LNCaP clone FGC (cell line): ENCODE results near the gene SSH3.
A peak's percentile ranks its signal among the peaks of the same experiment; 100 is the strongest.
"Not testable (repeated sequence)": the region's sequence is repeated elsewhere in the genome, so short reads cannot be mapped to it uniquely, and the experiment has no call there.

ENCODE experiments used
- DNase-seq: peaks from one replicate; pipeline ENCODE4 v3.0.0-alpha.2; 2011; ENCODE audit warnings: low read depth
- H3K4me3 ChIP-seq: 2 replicates; pipeline ENCODE4 v1.5.1; 2011; ENCODE audit warnings: mild to moderate bottlenecking, low read depth, low read length, control low read depth
- TF ChIP-seq, protein P1 (sequence below): IDR thresholded peaks from 2 replicates; pipeline ENCODE4 v1.5.1; 2012; ENCODE audit warnings: mild to moderate bottlenecking; ENCODE audit not compliant: control insufficient read depth, insufficient read depth; ENCODE audit errors: extremely low read depth

The SSH3 gene

DNA sequence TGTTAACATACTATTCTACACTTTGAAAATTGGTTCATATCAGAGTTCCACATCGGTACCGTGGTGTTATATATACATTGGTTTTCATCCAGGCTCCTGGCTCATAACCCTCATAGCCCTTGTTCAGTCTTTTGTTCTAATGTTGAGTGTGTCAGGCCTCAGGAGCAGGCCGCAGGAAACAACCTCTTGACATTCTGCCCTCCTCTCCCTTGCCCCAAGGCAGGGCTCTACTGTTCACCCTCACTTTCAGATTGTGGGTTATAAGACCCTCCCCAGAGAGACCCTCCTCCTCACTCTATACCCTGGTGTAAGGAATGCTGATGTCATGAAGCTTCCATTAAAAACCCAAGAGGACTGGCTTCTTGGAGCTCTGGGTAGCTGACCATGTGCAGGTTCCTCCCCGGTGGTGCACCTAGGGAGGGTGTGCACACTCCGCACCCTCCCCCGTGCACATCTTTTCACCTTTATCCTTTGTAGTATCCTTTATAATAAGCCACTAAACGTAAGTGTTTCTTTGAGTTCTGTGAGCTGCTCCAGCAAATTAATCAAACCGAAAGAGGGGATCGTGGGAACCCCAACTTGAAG, 12.1 kb downstream of the SSH3 start:
- no peak for DNase-seq
- TF ChIP-seq, protein P1, sequence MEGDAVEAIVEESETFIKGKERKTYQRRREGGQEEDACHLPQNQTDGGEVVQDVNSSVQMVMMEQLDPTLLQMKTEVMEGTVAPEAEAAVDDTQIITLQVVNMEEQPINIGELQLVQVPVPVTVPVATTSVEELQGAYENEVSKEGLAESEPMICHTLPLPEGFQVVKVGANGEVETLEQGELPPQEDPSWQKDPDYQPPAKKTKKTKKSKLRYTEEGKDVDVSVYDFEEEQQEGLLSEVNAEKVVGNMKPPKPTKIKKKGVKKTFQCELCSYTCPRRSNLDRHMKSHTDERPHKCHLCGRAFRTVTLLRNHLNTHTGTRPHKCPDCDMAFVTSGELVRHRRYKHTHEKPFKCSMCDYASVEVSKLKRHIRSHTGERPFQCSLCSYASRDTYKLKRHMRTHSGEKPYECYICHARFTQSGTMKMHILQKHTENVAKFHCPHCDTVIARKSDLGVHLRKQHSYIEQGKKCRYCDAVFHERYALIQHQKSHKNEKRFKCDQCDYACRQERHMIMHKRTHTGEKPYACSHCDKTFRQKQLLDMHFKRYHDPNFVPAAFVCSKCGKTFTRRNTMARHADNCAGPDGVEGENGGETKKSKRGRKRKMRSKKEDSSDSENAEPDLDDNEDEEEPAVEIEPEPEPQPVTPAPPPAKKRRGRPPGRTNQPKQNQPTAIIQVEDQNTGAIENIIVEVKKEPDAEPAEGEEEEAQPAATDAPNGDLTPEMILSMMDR, result no peak
- H3K4me3 ChIP-seq, result no peak overlapping the region

DNA sequence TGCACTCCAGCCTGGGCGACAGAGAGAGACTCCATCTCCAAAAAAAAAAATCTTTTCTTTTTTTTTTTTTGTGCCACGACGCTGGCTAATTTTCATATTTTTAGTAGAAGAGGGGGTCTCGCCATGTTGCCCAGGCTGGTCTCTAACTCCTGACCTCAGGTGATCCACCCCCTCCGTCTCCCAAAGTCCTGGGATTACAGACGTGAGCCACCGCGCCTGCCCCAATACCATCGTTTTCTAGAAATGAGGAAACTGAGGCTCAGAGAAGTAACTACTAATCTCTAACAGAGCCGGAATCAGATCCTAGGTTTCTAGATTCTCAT, 13.5 kb downstream of the SSH3 start:
- H3K4me3 ChIP-seq, result peak overlapping the region; percentile 91
- TF ChIP-seq, protein P1, result no peak
- no peak for DNase-seq

DNA sequence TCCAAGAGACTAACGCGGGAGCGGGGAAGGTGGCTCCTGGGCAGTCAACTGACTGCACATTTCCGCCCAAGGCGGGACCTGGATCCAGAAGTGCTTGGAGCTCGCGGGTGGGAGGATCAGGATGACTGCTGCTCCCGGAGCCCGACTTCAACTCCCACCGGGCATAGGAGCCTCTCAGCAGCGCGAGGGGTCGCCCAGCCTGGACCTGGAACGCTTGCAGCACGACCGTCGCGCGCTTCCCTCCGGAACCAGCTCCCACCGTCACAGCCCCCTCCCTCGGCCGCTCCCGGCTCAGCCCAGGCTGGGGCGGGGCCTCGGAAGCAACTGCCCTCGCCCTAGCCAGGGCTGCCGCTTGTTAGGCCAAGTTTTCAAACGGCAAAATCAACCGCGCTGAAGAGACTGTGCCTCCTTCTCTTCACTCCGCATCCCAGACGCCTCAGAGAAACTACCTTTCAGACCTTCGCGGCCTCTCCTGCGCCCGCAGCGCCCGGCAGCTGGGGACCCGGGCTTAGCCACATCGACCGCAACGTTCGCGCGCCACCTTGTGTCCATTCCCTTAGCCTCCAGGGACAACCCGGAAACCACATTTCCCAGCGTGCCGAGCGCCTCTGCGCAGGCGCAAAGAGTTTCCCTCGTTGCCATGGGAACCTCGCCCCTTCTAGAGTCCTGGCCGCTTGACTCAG, 14.0 kb downstream of the SSH3 start:
- TF ChIP-seq, protein P1, result peak; percentile 96
- H3K4me3 ChIP-seq, result peak overlapping the region; percentile 91

DNA sequence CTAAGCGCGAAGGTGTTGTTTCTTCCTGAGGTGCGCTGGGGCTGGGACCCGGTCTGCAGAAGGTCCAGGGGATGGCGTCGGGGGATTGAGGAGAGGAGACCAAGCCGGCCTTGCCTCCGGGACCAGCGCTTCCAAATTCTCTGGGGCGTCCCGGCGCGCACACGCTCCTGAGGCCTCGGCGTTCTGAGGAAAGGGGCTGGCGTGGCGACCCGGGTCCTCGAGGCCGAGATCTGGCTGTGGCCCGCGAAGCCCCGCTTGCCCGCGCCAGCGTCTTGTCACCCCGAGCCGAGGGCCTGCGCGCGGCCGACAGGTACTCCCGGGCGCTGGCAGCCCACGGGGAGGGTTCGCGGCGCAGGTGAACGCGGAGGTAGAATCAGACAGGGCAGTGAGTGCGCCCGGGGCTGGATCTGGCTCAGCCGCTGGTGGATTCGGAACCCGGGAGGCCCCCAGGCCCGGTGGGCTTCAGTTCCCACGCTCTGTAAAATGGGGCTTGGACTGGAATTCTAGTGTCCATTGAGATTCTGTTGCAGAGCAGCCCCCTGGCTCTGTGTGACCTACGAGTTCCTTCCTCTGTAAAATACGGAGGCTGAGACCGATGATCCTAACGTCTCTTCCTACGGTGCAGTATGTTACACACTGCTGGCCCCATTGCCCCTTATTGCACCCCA, 14.7 kb downstream of the SSH3 start:
- peak overlapping the region; percentile 91 for H3K4me3 ChIP-seq
- DNase-seq, result no peak
- TF ChIP-seq, protein P1, result no peak

More for the DNA sequence above, 14.0 kb downstream of the SSH3 start:
- peak; percentile 73 for DNase-seq

DNA sequence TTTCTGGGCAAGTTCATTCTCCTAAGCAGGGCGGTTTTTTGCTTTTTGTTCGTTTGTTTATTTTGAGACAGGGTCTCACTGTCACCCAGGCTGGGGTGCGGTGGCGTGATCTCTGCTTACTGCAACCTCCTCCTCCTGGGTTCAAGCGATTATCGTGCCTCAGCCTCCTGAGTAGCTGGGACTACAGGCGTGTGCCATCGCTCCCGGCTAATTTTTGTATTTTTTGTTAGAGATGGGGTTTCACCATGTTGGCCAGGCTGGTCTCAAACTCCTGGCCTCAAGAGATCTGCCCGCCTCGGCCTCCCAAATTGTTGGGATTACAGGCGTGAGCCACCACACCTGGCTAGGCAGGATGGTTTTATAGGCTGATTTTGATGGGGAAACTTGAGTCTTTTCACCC, 15.5 kb downstream of the SSH3 start:
- not testable (repeated sequence) for DNase-seq
- H3K4me3 ChIP-seq, result peak overlapping the region; percentile 91

DNA sequence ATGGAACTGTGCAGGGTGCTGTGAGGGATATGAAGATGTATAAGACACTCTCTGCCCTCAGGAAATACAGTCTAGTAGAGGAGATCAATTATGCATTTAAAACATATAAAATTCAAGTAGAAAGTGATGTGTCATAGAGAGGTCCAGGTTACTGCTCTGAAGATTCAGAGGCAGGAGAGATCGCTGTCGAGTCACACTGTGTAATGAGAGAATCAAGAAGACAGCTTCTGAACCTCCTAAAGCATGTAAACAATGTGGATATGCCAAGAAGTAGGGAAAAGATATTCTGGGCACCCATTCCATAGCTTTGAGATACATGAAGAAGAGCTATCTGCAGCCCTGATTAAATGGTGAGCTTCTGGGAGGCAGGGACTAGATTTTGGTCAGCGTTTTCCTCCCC, 16.7 kb downstream of the SSH3 start:
- DNase-seq, result no peak
- H3K4me3 ChIP-seq, result no peak overlapping the region
- TF ChIP-seq, protein P1, result no peak

DNA sequence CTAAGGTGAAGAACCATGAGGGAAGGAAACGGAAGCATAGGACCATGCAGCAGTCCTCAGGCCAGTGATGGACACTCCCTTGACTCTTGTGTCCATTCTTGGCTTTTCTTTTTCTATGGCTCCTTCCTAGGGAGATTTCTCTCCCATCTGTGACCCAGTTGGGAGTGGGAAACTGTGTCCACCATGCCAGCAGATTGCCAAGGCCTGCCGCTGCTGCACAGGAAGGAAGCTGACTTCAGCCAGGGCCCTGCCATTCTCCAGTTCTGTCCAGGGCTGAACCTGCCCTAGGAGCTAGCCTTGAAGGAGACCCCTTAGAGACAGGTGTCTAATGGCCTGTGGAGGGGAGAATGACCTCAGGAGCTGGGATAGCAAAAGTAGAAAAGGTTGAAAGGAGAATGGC, 17.4 kb downstream of the SSH3 start:
- no peak for DNase-seq
- TF ChIP-seq, protein P1, result no peak
- no peak overlapping the region for H3K4me3 ChIP-seq
